Liver (tissue), 3 donors: ENCODE measurements around the gene UBE2Q2.

Source experiments
- EGR1 ChIP-seq, 2 donors: IDR thresholded peaks; 2 replicates each; pipeline ENCODE4 v1.6.1; 2016 to 2018; ENCODE audit warnings: antibody characterized with exemption in 2 of 2, low read depth in 2 of 2
- FOXA1 ChIP-seq: IDR thresholded peaks from 2 replicates; pipeline ENCODE4 v1.6.1; 2016; ENCODE audit warnings: antibody characterized with exemption
- TAF1 ChIP-seq: conservative IDR thresholded peaks from 2 replicates; pipeline ENCODE4 v1.6.1; 2016; ENCODE audit warnings: antibody characterized with exemption, mild to moderate bottlenecking
- TF ChIP-seq, protein P1 (sequence below): fragments of 150-350 bp; IDR thresholded peaks from 2 replicates; pipeline ENCODE4 v1.5.1; 2017; ENCODE audit warnings: improper control_type of control experiment, low read depth, low read length; ENCODE audit not compliant: missing input control
- donor health status: healthy.
- donor health status: healthy.

DNA sequence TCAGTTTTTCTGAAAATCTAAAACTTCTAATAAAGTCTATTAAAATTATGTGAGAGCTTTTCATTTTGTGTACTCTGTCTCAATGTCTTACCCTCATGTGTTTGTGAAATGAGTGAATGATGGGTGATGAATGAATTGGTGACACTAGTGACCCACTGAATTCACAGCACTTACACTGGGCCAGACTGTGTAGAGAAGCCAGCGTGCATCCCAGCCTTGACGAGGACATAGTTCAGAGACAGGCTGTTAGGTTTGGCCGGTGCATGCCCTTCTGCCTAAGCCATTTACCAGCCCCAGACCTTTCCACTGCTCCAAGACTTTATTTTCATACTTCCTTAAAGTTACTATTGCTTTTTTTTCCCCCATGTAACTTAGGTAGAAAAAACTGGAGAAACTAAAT, 99.2 kb downstream of the UBE2Q2 start:
- TF ChIP-seq TAF1 (no peak), FOXA1 (no peak), EGR1 (IDR thresholded peaks at IDR 0.05; ENCODE audit: low read depth in 2 of 2) (no peak)
- TF ChIP-seq, protein P1, sequence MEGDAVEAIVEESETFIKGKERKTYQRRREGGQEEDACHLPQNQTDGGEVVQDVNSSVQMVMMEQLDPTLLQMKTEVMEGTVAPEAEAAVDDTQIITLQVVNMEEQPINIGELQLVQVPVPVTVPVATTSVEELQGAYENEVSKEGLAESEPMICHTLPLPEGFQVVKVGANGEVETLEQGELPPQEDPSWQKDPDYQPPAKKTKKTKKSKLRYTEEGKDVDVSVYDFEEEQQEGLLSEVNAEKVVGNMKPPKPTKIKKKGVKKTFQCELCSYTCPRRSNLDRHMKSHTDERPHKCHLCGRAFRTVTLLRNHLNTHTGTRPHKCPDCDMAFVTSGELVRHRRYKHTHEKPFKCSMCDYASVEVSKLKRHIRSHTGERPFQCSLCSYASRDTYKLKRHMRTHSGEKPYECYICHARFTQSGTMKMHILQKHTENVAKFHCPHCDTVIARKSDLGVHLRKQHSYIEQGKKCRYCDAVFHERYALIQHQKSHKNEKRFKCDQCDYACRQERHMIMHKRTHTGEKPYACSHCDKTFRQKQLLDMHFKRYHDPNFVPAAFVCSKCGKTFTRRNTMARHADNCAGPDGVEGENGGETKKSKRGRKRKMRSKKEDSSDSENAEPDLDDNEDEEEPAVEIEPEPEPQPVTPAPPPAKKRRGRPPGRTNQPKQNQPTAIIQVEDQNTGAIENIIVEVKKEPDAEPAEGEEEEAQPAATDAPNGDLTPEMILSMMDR: no peak
